SH-SY5Y (cell line): Measurements from ENCODE around the gene PKD2.

Source experiments
- GATA2 ChIP-seq: IDR thresholded peaks from 2 replicates; pipeline ENCODE4 v1.6.1; 2011; ENCODE audit warnings: mild to moderate bottlenecking, low read depth, low read length
- GATA3 ChIP-seq: IDR thresholded peaks from 2 replicates; pipeline ENCODE4 v1.6.1; 2011; ENCODE audit warnings: low read depth, mild to moderate bottlenecking, low read length, moderate library complexity

- TF ChIP-seq GATA2 (no peak), GATA3 (no peak)
Observed at GRCh38 chr4:88078579-88078978, 71.1 kb downstream of the PKD2 start.
